K562 (cell line): ENCODE results near the gene COQ8A.

Source experiments
- ARNT ChIP-seq, 2 experiments: fragments of 450-650 bp; IDR thresholded peaks; 2 replicates each; pipeline ENCODE4 v1.6.1; 2016; ENCODE audit warnings: mild to moderate bottlenecking in 1 of 2
- DIDO1 ChIP-seq: fragments of 450-650 bp; IDR thresholded peaks from 2 replicates; pipeline ENCODE4 v1.6.1; 2016; ENCODE audit warnings: low read depth, missing biosample characterization, missing genetic modification characterization
- EP300 ChIP-seq: IDR thresholded peaks from 2 replicates; pipeline ENCODE4 v1.6.1; 2012; ENCODE audit warnings: low read length, improper control_type of control experiment
- MAFF ChIP-seq: IDR thresholded peaks from 2 replicates; pipeline ENCODE4 v1.6.1; 2012; ENCODE audit warnings: low read length, improper control_type of control experiment
- MYNN ChIP-seq, 2 experiments: sonication (generic); formaldehyde crosslinking in 1 of 2; IDR thresholded peaks; 2 replicates each; pipeline versions ENCODE4 v1.5.0 to v1.6.1; 2016 to 2020; ENCODE audit warnings: antibody characterized with exemption in 1 of 2, missing genetic modification reagents in 1 of 2
- POLR2AphosphoS5 ChIP-seq: IDR thresholded peaks from 2 replicates; pipeline ENCODE4 v1.6.1; 2011; ENCODE audit warnings: mild to moderate bottlenecking, low read depth, low read length, moderate library complexity; ENCODE audit not compliant: control insufficient read depth, insufficient read depth
- RFX5 ChIP-seq: IDR thresholded peaks from 2 replicates; pipeline ENCODE4 v1.6.1; 2011; ENCODE audit warnings: low read depth, mild to moderate bottlenecking, improper control_type of control experiment, low read length
- SIN3A ChIP-seq, 2 experiments: fragments of 150-350 bp in 1 of 2; IDR thresholded peaks; 2 replicates each; pipeline ENCODE4 v1.6.1; 2011 to 2016; ENCODE audit warnings: borderline replicate concordance in 2 of 2, low read depth in 2 of 2, low read length in 2 of 2, mild to moderate bottlenecking in 2 of 2, moderate library complexity in 2 of 2; ENCODE audit not compliant: control insufficient read depth in 1 of 2
- SP1 ChIP-seq: sonication (generic); formaldehyde crosslinking; IDR thresholded peaks from 2 replicates; pipeline ENCODE4 v1.8.1; 2022; ENCODE audit warnings: mild to moderate bottlenecking, missing genetic modification reagents
- YY1 ChIP-seq, 3 experiments: IDR thresholded peaks; 2 replicates each; pipeline ENCODE4 v1.6.1; 2011; ENCODE audit warnings: low read length in 2 of 3, mild to moderate bottlenecking in 2 of 3, moderate library complexity in 2 of 3, borderline replicate concordance in 1 of 3, control low read depth in 1 of 3, low read depth in 1 of 3; ENCODE audit not compliant: insufficient read depth in 3 of 3, insufficient replicate concordance in 2 of 3, control insufficient read depth in 1 of 3, insufficient read length in 1 of 3; ENCODE audit errors: extremely low read depth in 1 of 3
- ZNF133 ChIP-seq: fragments of 250-450 bp; sonication (Bioruptor Pico); IDR thresholded peaks from 2 replicates; pipeline ENCODE4 v1.4.0; 2020; ENCODE audit warnings: mild to moderate bottlenecking
- TF ChIP-seq, protein P1 (sequence below): fragments of 450-650 bp; formaldehyde crosslinking; IDR thresholded peaks from 2 replicates; pipeline ENCODE4 v1.4.0; 2022; ENCODE audit warnings: missing genetic modification characterization
- TF ChIP-seq, protein P2 (sequence below): fragments of 250-450 bp; sonication (Bioruptor Pico); IDR thresholded peaks from 2 replicates; pipeline ENCODE4 v1.8.0; 2022; ENCODE audit warnings: moderate library complexity, mild to moderate bottlenecking, inconsistent platforms
- TF ChIP-seq, protein P3 (sequence below): fragments of 200-800 bp; sonication (Bioruptor generic); IDR thresholded peaks from 2 replicates; pipeline ENCODE4 v1.6.1; 2016; ENCODE audit warnings: missing genetic modification characterization, missing compliant biosample characterization

DNA sequence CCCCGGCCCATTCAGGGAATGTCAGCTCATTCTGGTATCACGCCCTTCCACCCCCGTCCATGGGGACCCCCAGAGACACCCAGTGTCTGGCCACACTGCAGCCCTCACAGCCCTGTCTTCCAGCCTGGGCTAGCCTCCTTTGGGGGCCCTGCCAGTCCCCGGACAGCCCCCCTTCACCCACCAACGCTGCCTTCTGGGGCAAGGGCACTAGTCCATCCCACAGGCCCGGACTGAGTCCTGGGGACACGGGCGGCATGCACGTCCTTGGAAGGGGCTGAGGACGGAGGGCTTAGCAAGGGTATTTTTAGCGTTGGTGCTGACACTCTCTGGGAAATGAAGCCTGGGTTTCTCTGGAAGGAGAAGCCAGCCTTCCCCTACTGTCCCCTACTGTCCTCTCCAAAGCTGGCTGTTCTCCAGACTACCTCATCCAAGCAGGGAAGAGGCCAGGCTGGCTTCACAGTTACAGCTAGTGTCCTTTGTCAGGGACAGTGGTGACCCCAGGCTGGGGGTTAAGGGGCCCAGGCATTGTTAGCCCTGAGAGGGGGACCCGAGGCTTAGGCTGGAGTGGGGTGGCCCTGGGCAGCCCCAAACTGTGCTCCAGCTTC lies 39.5 kb downstream of the COQ8A start:
- TF ChIP-seq ARNT (IDR thresholded peaks at IDR 0.05) (no peak), ZNF133 (CRISPR knock-in tag) (no peak), EP300 (no peak), DIDO1 (tag) (no peak), POLR2AphosphoS5 (no peak), MYNN (IDR thresholded peaks at IDR 0.05) (no peak), MYNN (CRISPR knock-in tag; IDR thresholded peaks at IDR 0.05) (no peak), YY1 (IDR thresholded peaks at IDR 0.05; ENCODE audit: borderline replicate concordance in 1 of 3, control insufficient read depth in 1 of 3, extremely low read depth in 1 of 3, insufficient read depth in 3 of 3, insufficient read length in 1 of 3, insufficient replicate concordance in 2 of 3, low read depth in 1 of 3, low read length in 2 of 3) (no peak), RFX5 (no peak), SIN3A (IDR thresholded peaks at IDR 0.05; ENCODE audit: borderline replicate concordance in 2 of 2, control insufficient read depth in 1 of 2, low read depth in 2 of 2, low read length in 2 of 2) (no peak), SP1 (CRISPR knock-in tag) (no peak), MAFF (no peak)
- TF ChIP-seq, protein P1, sequence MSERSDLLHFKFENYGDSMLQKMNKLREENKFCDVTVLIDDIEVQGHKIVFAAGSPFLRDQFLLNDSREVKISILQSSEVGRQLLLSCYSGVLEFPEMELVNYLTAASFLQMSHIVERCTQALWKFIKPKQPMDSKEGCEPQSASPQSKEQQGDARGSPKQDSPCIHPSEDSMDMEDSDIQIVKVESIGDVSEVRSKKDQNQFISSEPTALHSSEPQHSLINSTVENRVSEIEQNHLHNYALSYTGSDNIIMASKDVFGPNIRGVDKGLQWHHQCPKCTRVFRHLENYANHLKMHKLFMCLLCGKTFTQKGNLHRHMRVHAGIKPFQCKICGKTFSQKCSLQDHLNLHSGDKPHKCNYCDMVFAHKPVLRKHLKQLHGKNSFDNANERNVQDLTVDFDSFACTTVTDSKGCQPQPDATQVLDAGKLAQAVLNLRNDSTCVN (CRISPR knock-in tag): no peak
- TF ChIP-seq, protein P2, sequence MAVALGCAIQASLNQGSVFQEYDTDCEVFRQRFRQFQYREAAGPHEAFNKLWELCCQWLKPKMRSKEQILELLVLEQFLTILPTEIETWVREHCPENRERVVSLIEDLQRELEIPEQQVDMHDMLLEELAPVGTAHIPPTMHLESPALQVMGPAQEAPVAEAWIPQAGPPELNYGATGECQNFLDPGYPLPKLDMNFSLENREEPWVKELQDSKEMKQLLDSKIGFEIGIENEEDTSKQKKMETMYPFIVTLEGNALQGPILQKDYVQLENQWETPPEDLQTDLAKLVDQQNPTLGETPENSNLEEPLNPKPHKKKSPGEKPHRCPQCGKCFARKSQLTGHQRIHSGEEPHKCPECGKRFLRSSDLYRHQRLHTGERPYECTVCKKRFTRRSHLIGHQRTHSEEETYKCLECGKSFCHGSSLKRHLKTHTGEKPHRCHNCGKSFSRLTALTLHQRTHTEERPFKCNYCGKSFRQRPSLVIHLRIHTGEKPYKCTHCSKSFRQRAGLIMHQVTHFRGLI (CRISPR knock-in tag): no peak
- TF ChIP-seq, protein P3, sequence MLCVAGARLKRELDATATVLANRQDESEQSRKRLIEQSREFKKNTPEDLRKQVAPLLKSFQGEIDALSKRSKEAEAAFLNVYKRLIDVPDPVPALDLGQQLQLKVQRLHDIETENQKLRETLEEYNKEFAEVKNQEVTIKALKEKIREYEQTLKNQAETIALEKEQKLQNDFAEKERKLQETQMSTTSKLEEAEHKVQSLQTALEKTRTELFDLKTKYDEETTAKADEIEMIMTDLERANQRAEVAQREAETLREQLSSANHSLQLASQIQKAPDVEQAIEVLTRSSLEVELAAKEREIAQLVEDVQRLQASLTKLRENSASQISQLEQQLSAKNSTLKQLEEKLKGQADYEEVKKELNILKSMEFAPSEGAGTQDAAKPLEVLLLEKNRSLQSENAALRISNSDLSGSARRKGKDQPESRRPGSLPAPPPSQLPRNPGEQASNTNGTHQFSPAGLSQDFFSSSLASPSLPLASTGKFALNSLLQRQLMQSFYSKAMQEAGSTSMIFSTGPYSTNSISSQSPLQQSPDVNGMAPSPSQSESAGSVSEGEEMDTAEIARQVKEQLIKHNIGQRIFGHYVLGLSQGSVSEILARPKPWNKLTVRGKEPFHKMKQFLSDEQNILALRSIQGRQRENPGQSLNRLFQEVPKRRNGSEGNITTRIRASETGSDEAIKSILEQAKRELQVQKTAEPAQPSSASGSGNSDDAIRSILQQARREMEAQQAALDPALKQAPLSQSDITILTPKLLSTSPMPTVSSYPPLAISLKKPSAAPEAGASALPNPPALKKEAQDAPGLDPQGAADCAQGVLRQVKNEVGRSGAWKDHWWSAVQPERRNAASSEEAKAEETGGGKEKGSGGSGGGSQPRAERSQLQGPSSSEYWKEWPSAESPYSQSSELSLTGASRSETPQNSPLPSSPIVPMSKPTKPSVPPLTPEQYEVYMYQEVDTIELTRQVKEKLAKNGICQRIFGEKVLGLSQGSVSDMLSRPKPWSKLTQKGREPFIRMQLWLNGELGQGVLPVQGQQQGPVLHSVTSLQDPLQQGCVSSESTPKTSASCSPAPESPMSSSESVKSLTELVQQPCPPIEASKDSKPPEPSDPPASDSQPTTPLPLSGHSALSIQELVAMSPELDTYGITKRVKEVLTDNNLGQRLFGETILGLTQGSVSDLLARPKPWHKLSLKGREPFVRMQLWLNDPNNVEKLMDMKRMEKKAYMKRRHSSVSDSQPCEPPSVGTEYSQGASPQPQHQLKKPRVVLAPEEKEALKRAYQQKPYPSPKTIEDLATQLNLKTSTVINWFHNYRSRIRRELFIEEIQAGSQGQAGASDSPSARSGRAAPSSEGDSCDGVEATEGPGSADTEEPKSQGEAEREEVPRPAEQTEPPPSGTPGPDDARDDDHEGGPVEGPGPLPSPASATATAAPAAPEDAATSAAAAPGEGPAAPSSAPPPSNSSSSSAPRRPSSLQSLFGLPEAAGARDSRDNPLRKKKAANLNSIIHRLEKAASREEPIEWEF (CRISPR knock-in tag): no peak
